ENCODE data around the gene OR2T6.
A peak's percentile ranks its signal among the peaks of the same experiment; 100 is the strongest.

Gene OR2T6

GRCh38 chr1:248388426-248388825 is 12.9 kb downstream of the OR2T6 start:
- TF ChIP-seq CTCF (IDR thresholded peaks at IDR 0.05; ENCODE audit: borderline replicate concordance, extremely low read depth, low read length, poor library complexity, severe bottlenecking): no peak
- no peak for TF ChIP-seq EZH2 (IDR thresholded peaks at IDR 0.05; ENCODE audit: borderline replicate concordance, low read depth, low read length, severe bottlenecking)
- no peak overlapping the region for H3K4me2 ChIP-seq (ENCODE audit: insufficient read depth, low read length)
- no peak overlapping the region for H3K4me3 ChIP-seq (ENCODE audit: low read depth in 1 of 2, low read length in 2 of 2)
- H3K27ac ChIP-seq (ENCODE audit: low read length): no peak overlapping the region
- H3K4me1 ChIP-seq (ENCODE audit: insufficient read depth, low read length): no peaks in the 10 kb centered on the region
- no peak overlapping the region for H3K9ac ChIP-seq (ENCODE audit: low read depth, low read length)
- H3K36me3 ChIP-seq (ENCODE audit: insufficient read depth, low read length): no peaks in the 10 kb centered on the region
- no peaks in the 10 kb centered on the region for H3K9me3 ChIP-seq (ENCODE audit: insufficient read depth, low read length, severe bottlenecking)
- no peaks in the 10 kb centered on the region for H3K79me2 ChIP-seq (ENCODE audit: insufficient read depth, low read length)
- H3K27me3 ChIP-seq (ENCODE audit: insufficient read depth, low read length, poor library complexity): no peaks in the 10 kb centered on the region
- DNase-seq: no peak
- no peak overlapping the region for H2AFZ ChIP-seq (ENCODE audit: low read depth, low read length)
- H4K20me1 ChIP-seq (ENCODE audit: insufficient read depth, low read length): no peaks in the 10 kb centered on the region
- ATAC-seq (ENCODE audit: insufficient read depth, low read depth): no peak

DNA sequence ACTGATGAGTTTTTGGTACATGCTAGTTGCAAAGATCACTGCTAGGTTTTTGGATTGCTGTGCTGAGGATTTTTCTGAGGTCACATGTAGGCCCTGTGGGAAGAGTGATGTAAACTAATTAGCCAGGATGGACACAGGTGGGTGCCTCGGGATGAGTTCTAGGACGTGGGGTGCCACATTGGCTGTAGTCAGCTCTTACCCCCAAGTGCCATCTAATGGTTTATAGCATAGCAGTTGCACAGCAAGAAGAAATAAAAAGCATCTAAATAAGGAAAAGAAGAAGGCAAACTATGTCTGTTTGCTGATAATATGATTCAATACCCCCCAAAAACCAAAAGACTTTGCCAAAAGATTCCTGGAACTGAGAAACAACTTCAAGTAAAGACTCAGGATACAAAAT is 17.5 kb downstream of the OR2T6 start:
- H3K9ac ChIP-seq (ENCODE audit: low read depth, low read length): no peak overlapping the region
- no peak overlapping the region for H2AFZ ChIP-seq (ENCODE audit: low read depth, low read length)
- TF ChIP-seq EZH2 (IDR thresholded peaks at IDR 0.05; ENCODE audit: borderline replicate concordance, low read depth, low read length, severe bottlenecking) (no peak), CTCF (IDR thresholded peaks at IDR 0.05; ENCODE audit: borderline replicate concordance, extremely low read depth, low read length, poor library complexity, severe bottlenecking) (no peak)
- H3K4me1 ChIP-seq (ENCODE audit: insufficient read depth, low read length): no peaks in the 10 kb centered on the region
- no peak overlapping the region for H3K27ac ChIP-seq (ENCODE audit: low read length)
- no peaks in the 10 kb centered on the region for H3K36me3 ChIP-seq (ENCODE audit: insufficient read depth, low read length)
- no peak for ATAC-seq (ENCODE audit: insufficient read depth, low read depth)
- no peak overlapping the region for H3K4me2 ChIP-seq (ENCODE audit: insufficient read depth, low read length)
- no peak for DNase-seq
- no peak overlapping the region for H3K4me3 ChIP-seq (ENCODE audit: low read depth in 1 of 2, low read length in 2 of 2)
- H3K9me3 ChIP-seq (ENCODE audit: insufficient read depth, low read length, severe bottlenecking): no peaks in the 10 kb centered on the region
- H4K20me1 ChIP-seq (ENCODE audit: insufficient read depth, low read length): no peaks in the 10 kb centered on the region
- no peaks in the 10 kb centered on the region for H3K27me3 ChIP-seq (ENCODE audit: insufficient read depth, low read length, poor library complexity)
- H3K79me2 ChIP-seq (ENCODE audit: insufficient read depth, low read length): no peaks in the 10 kb centered on the region

- Histone ChIP-seq H3K4me1 (ENCODE audit: insufficient read depth, low read length) (no peaks in the 10 kb centered on the region), H3K27me3 (ENCODE audit: insufficient read depth, low read length, poor library complexity) (no peaks in the 10 kb centered on the region), H3K79me2 (ENCODE audit: insufficient read depth, low read length) (no peaks in the 10 kb centered on the region), H4K20me1 (ENCODE audit: insufficient read depth, low read length) (no peaks in the 10 kb centered on the region), H3K4me2 (ENCODE audit: insufficient read depth, low read length) (no peak within 1 kb of the TSS), H3K36me3 (ENCODE audit: insufficient read depth, low read length) (no peaks in the 10 kb centered on the region), H3K4me3 (ENCODE audit: low read depth in 1 of 2, low read length in 2 of 2) (no peak within 1 kb of the TSS), H3K27ac (ENCODE audit: low read length) (no peak within 1 kb of the TSS), H2AFZ (ENCODE audit: low read depth, low read length) (no peak within 1 kb of the TSS), H3K9ac (ENCODE audit: low read depth, low read length) (no peak within 1 kb of the TSS), H3K9me3 (ENCODE audit: insufficient read depth, low read length, severe bottlenecking) (no peaks in the 10 kb centered on the region)
- TF ChIP-seq CTCF (IDR thresholded peaks at IDR 0.05; ENCODE audit: borderline replicate concordance, extremely low read depth, low read length, poor library complexity, severe bottlenecking): no peak
- TF ChIP-seq EZH2 (IDR thresholded peaks at IDR 0.05; ENCODE audit: borderline replicate concordance, low read depth, low read length, severe bottlenecking): no peak
- DNase-seq (no peak), ATAC-seq (ENCODE audit: insufficient read depth, low read depth) (no peak)
These were observed 27.2 kb downstream of the OR2T6 start, which contains the start of gene OR2T1 for GRCh38 chr1:248402748-248403147. OR2T1 (plus strand) TSS chr1:248403048; CDS start chr1:248406148, 3,100 bp downstream.

DNA sequence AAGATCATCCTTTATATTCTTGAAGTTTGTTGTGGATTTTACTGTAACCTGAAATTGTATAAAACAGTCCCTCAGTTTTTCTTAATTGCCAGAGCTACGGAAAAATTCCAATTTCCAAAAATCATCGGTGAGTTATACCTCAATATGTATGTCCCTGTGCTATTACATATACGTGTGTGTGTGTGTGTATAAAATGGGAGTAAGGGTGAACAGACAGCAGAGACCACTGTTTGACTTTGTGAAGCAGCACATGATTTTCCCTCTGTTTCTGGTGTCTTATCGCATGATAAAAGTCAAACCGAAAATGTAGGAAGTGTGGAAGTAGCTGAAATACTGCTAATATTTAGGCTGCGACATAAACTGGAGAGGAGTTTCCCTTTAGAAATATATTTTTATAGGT is 28.5 kb downstream of the OR2T6 start:
- Histone ChIP-seq H3K9me3 (ENCODE audit: insufficient read depth, low read length, severe bottlenecking) (no peaks in the 10 kb centered on the region), H3K36me3 (ENCODE audit: insufficient read depth, low read length) (no peaks in the 10 kb centered on the region), H3K9ac (ENCODE audit: low read depth, low read length) (no peak overlapping the region), H3K27me3 (ENCODE audit: insufficient read depth, low read length, poor library complexity) (no peaks in the 10 kb centered on the region), H4K20me1 (ENCODE audit: insufficient read depth, low read length) (no peaks in the 10 kb centered on the region), H2AFZ (ENCODE audit: low read depth, low read length) (no peak overlapping the region), H3K4me3 (ENCODE audit: low read depth in 1 of 2, low read length in 2 of 2) (no peak overlapping the region), H3K4me1 (ENCODE audit: insufficient read depth, low read length) (no peaks in the 10 kb centered on the region), H3K4me2 (ENCODE audit: insufficient read depth, low read length) (no peak overlapping the region), H3K27ac (ENCODE audit: low read length) (no peak overlapping the region), H3K79me2 (ENCODE audit: insufficient read depth, low read length) (no peaks in the 10 kb centered on the region)
- DNase-seq (no peak), ATAC-seq (ENCODE audit: insufficient read depth, low read depth) (no peak)
- TF ChIP-seq EZH2 (IDR thresholded peaks at IDR 0.05; ENCODE audit: borderline replicate concordance, low read depth, low read length, severe bottlenecking): no peak
- TF ChIP-seq CTCF (IDR thresholded peaks at IDR 0.05; ENCODE audit: borderline replicate concordance, extremely low read depth, low read length, poor library complexity, severe bottlenecking): peak; percentile 54

Data from DND-41 (cell line).